ENCODE data around the gene TTC38. TPM values are rescaled to one million over a fixed set of nuclear protein-coding genes. Genes with fewer than 3 reads are reported as not detected.
"Not testable (repeated sequence)": the region's sequence is repeated elsewhere in the genome, so short reads cannot be mapped to it uniquely, and the experiment has no call there.

The TTC38 gene
- polyA plus RNA-seq, 1 donor from 2014 or later = 1.4 TPM

- peaks cover 45% of the 10 kb centered on the region for H3K9me3 ChIP-seq (ENCODE audit: low read length)
- H4K20me1 ChIP-seq (ENCODE audit: insufficient read depth) = no peaks in the 10 kb centered on the region
- no peaks in the 10 kb centered on the region for H3K79me2 ChIP-seq (replicated peaks; ENCODE audit: insufficient read depth, low read length)
- H3F3A ChIP-seq (ENCODE audit: insufficient read depth, low read length, poor library complexity, severe bottlenecking) = no peaks in the 10 kb centered on the region
- no peak overlapping the region for H3K4me3 ChIP-seq (ENCODE audit: low read length)
- no peak overlapping the region for H2AFZ ChIP-seq (ENCODE audit: low read depth, low read length)
- H3K4me2 ChIP-seq (ENCODE audit: low read length) = no peak overlapping the region
- no peak overlapping the region for H3K9ac ChIP-seq (ENCODE audit: low read length)
- no peaks in the 10 kb centered on the region for H3K9me2 ChIP-seq (ENCODE audit: insufficient read depth, low read length)
- TF ChIP-seq EP300 (conservative IDR thresholded peaks at IDR 0.05; ENCODE audit: poor library complexity, severe bottlenecking) = no peak
- no peak for TF ChIP-seq RAD21 (conservative IDR thresholded peaks at IDR 0.05)
- TF ChIP-seq CTCF (IDR thresholded peaks at IDR 0.05; ENCODE audit: poor library complexity, severe bottlenecking) = no peak
- TF ChIP-seq MXI1 (conservative IDR thresholded peaks at IDR 0.05; ENCODE audit: poor library complexity, severe bottlenecking) = no peak
- TF ChIP-seq POLR2AphosphoS5 (IDR thresholded peaks at IDR 0.05) = no peak
- no peak for TF ChIP-seq SMC3 (conservative IDR thresholded peaks at IDR 0.05; ENCODE audit: poor library complexity)
- H3K27me3 ChIP-seq (ENCODE audit: insufficient read depth, low read depth, low read length) = peaks cover 57% of the 10 kb centered on the region
- H3K27ac ChIP-seq (ENCODE audit: low read length) = no peak overlapping the region
- no peaks in the 10 kb centered on the region for H3K36me3 ChIP-seq (ENCODE audit: insufficient read depth, low read length)
Observed at GRCh38 chr22:46262449-46263215, 5.2 kb upstream of the TTC38 start.

GRCh38 chr22:46263216-46263590, 4.6 kb upstream of the TTC38 start, which contains the start of gene PKDREJ:
PKDREJ (minus strand) TSS chr22:46263343; CDS start chr22:46263322, 21 bp downstream.
- Histone ChIP-seq H3K79me2 (replicated peaks; ENCODE audit: insufficient read depth, low read length) (no peaks in the 10 kb centered on the region), H3K4me2 (ENCODE audit: low read length) (no peak within 1 kb of the TSS), H3K9me2 (ENCODE audit: insufficient read depth, low read length) (no peaks in the 10 kb centered on the region), H3K27ac (ENCODE audit: low read length) (no peak within 1 kb of the TSS), H3K9ac (ENCODE audit: low read length) (no peak within 1 kb of the TSS), H3K27me3 (ENCODE audit: insufficient read depth, low read depth, low read length) (peaks cover 63% of the 10 kb centered on the region), H3K9me3 (ENCODE audit: low read length) (peaks cover 39% of the 10 kb centered on the region), H3K4me3 (ENCODE audit: low read length) (no peak within 1 kb of the TSS), H4K20me1 (ENCODE audit: insufficient read depth) (no peaks in the 10 kb centered on the region), H3F3A (ENCODE audit: insufficient read depth, low read length, poor library complexity, severe bottlenecking) (no peaks in the 10 kb centered on the region), H3K36me3 (ENCODE audit: insufficient read depth, low read length) (no peaks in the 10 kb centered on the region), H2AFZ (ENCODE audit: low read depth, low read length) (no peak within 1 kb of the TSS)
- no peak for TF ChIP-seq SMC3 (conservative IDR thresholded peaks at IDR 0.05; ENCODE audit: poor library complexity)
- no peak for TF ChIP-seq TAF1 (IDR thresholded peaks at IDR 0.05; ENCODE audit: low read depth)
- no peak for TF ChIP-seq MXI1 (conservative IDR thresholded peaks at IDR 0.05; ENCODE audit: poor library complexity, severe bottlenecking)
- TF ChIP-seq CTCF (IDR thresholded peaks at IDR 0.05; ENCODE audit: poor library complexity, severe bottlenecking) = no peak
- no peak for TF ChIP-seq REST (IDR thresholded peaks at IDR 0.05; ENCODE audit: borderline replicate concordance)
- no peak for TF ChIP-seq EP300 (conservative IDR thresholded peaks at IDR 0.05; ENCODE audit: poor library complexity, severe bottlenecking)
- TF ChIP-seq EZH2 (IDR thresholded peaks at IDR 0.05; ENCODE audit: borderline replicate concordance, insufficient read depth, low read length, poor library complexity, severe bottlenecking) = no peak
- no peak for TF ChIP-seq RAD21 (conservative IDR thresholded peaks at IDR 0.05)
- TF ChIP-seq POLR2AphosphoS5 (IDR thresholded peaks at IDR 0.05) = no peak

- H3K79me2 ChIP-seq (replicated peaks; ENCODE audit: insufficient read depth, low read length) = not testable (repeated sequence)
- peaks cover 60% of the 10 kb centered on the region for H3K27me3 ChIP-seq (ENCODE audit: insufficient read depth, low read depth, low read length)
Observed at GRCh38 chr22:46264520-46264919, 3.3 kb upstream of the TTC38 start.

GRCh38 chr22:46265627-46266026, 2.2 kb upstream of the TTC38 start:
- not testable (repeated sequence) for H3K79me2 ChIP-seq (replicated peaks; ENCODE audit: insufficient read depth, low read length); H3K36me3 ChIP-seq (ENCODE audit: insufficient read depth, low read length); H3F3A ChIP-seq (ENCODE audit: insufficient read depth, low read length, poor library complexity, severe bottlenecking); H3K9ac ChIP-seq (ENCODE audit: low read length); H3K4me3 ChIP-seq (ENCODE audit: low read length); H3K4me2 ChIP-seq (ENCODE audit: low read length); H3K9me2 ChIP-seq (ENCODE audit: insufficient read depth, low read length); H3K27ac ChIP-seq (ENCODE audit: low read length); H4K20me1 ChIP-seq (ENCODE audit: insufficient read depth); H2AFZ ChIP-seq (ENCODE audit: low read depth, low read length)
- peaks cover 53% of the 10 kb centered on the region for H3K27me3 ChIP-seq (ENCODE audit: insufficient read depth, low read depth, low read length)
- H3K9me3 ChIP-seq (ENCODE audit: low read length) = peaks cover 21% of the 10 kb centered on the region

More at GRCh38 chr22:46264520-46264919, 3.3 kb upstream of the TTC38 start:
- H3K27ac ChIP-seq (ENCODE audit: low read length); H3F3A ChIP-seq (ENCODE audit: insufficient read depth, low read length, poor library complexity, severe bottlenecking); H4K20me1 ChIP-seq (ENCODE audit: insufficient read depth); H3K9me2 ChIP-seq (ENCODE audit: insufficient read depth, low read length); H3K36me3 ChIP-seq (ENCODE audit: insufficient read depth, low read length); H3K4me2 ChIP-seq (ENCODE audit: low read length); H3K9ac ChIP-seq (ENCODE audit: low read length); H2AFZ ChIP-seq (ENCODE audit: low read depth, low read length); H3K4me3 ChIP-seq (ENCODE audit: low read length): not testable (repeated sequence)
- peaks cover 32% of the 10 kb centered on the region for H3K9me3 ChIP-seq (ENCODE audit: low read length)

All from neural cell (in vitro differentiated cells).